ENCODE data around the gene TP53I11. TPM values are rescaled to one million over a fixed set of nuclear protein-coding genes. Genes with fewer than 3 reads are reported as not detected.

TP53I11 gene
- total RNA-seq, 1 experiment from 2014 or later, result 42.4 TPM

- peaks cover 24% of the 10 kb centered on the region for H3K4me1 Mint-ChIP-seq
- peak overlapping the region; percentile 29 for H3K27ac Mint-ChIP-seq
Observed at GRCh38 chr11:44912270-44912987, 38.3 kb downstream of the TP53I11 start.

GRCh38 chr11:44911029-44911814 is 39.5 kb downstream of the TP53I11 start:
- TF ChIP-seq CTCF (IDR thresholded peaks at IDR 0.05), result peak; percentile 87
- no peak for TF ChIP-seq FOXJ3 (CRISPR knock-in tag; IDR thresholded peaks at IDR 0.05; ENCODE audit: borderline replicate concordance)
- no peak for TF ChIP-seq NFE2L1 (CRISPR knock-in tag; IDR thresholded peaks at IDR 0.05)
- Mint-ChIP-seq H3K9me3 (no peaks in the 10 kb centered on the region), H3K4me3 (peak overlapping the region; percentile 54), H3K27ac (no peak overlapping the region), H3K36me3 (no peaks in the 10 kb centered on the region), H3K27me3 (ENCODE audit: low read depth) (no peaks in the 10 kb centered on the region), H3K4me1 (peaks cover 36% of the 10 kb centered on the region)
- ATAC-seq, result peak; percentile 74
- POLR2A ChIA-PET, result interaction anchor here (0.6 to 1.1 kb wide), 4 partner anchors 10 to 184 kb away, joined by 3 to 5 read pairs (median 4); no protein-coding TSS in a partner anchor
- DNase-seq (ENCODE audit: low spot score), result peak; percentile 94
- CTCF ChIA-PET, result interaction anchor here (0.6 to 8.2 kb wide), 94 partner anchors 9 to 778 kb away, joined by 3 to 135 read pairs (median 6); partner anchors contain the start of genes CD82 and TSPAN18

More at GRCh38 chr11:44912270-44912987, 38.3 kb downstream of the TP53I11 start:
- peak; percentile 63 for ATAC-seq
- ChIA-PET CTCF (interaction anchor here (0.6 to 8.2 kb wide), 39 partner anchors 8 to 380 kb away, joined by 3 to 135 read pairs (median 9); partner anchors contain the start of genes CD82 and TSPAN18), POLR2A (interaction anchor here (0.8 to 0.9 kb wide), 2 partner anchors 11 to 124 kb away, joined by 3 to 4 read pairs; no protein-coding TSS in a partner anchor)
- Mint-ChIP-seq H3K27me3 (ENCODE audit: low read depth) (no peaks in the 10 kb centered on the region), H3K36me3 (no peaks in the 10 kb centered on the region), H3K4me3 (peak overlapping the region; percentile 54), H3K9me3 (no peaks in the 10 kb centered on the region)
- peak; percentile 57 for DNase-seq (ENCODE audit: low spot score)
- TF ChIP-seq PRDM15 (CRISPR knock-in tag; IDR thresholded peaks at IDR 0.05), result peak; percentile 55; the same call in 1 of the 2 replicates
- TF ChIP-seq MLX (CRISPR knock-in tag; IDR thresholded peaks at IDR 0.05), result no peak
- no peak for TF ChIP-seq GTF2I (CRISPR knock-in tag; conservative IDR thresholded peaks at IDR 0.05)
- TF ChIP-seq ETV6 (CRISPR knock-in tag; IDR thresholded peaks at IDR 0.05), result no peak
- no peak for TF ChIP-seq HMGA2 (CRISPR knock-in tag; IDR thresholded peaks at IDR 0.05)
- TF ChIP-seq E2F5 (CRISPR knock-in tag; IDR thresholded peaks at IDR 0.05), result no peak
- no peak for TF ChIP-seq GRHL2 (CRISPR knock-in tag; IDR thresholded peaks at IDR 0.05; ENCODE audit: insufficient replicate concordance, severe bottlenecking)
- no peak for TF ChIP-seq PRRX2 (CRISPR knock-in tag; IDR thresholded peaks at IDR 0.05)

- H3K9me3 Mint-ChIP-seq, result no peaks in the 10 kb centered on the region
- no peak for DNase-seq (ENCODE audit: low spot score)
- POLR2A ChIA-PET, result no interaction called here
- H3K27me3 Mint-ChIP-seq (ENCODE audit: low read depth), result no peaks in the 10 kb centered on the region
- H3K4me1 Mint-ChIP-seq, result peaks cover 42% of the 10 kb centered on the region
- ATAC-seq, result no peak
- CTCF ChIA-PET, result interaction anchor here (0.6 to 8.2 kb wide), 59 partner anchors 10 to 353 kb away, joined by 3 to 135 read pairs (median 9); partner anchors contain the start of gene CD82
- no peak overlapping the region for H3K4me3 Mint-ChIP-seq
- no peaks in the 10 kb centered on the region for H3K36me3 Mint-ChIP-seq
- no peak for TF ChIP-seq ZNF317 (CRISPR knock-in tag; IDR thresholded peaks at IDR 0.05; ENCODE audit: borderline replicate concordance, low read depth)
- no peak for TF ChIP-seq IRF1 (CRISPR knock-in tag; IDR thresholded peaks at IDR 0.05)
- no peak for TF ChIP-seq E2F4 (CRISPR knock-in tag; IDR thresholded peaks at IDR 0.05; ENCODE audit: borderline replicate concordance, low read depth)
- TF ChIP-seq GABPB1 (CRISPR knock-in tag; IDR thresholded peaks at IDR 0.05), result no peak
- TF ChIP-seq ZNF121 (CRISPR knock-in tag; IDR thresholded peaks at IDR 0.05), result no peak
- H3K27ac Mint-ChIP-seq, result no peak overlapping the region
Observed at GRCh38 chr11:44910591-44910990, 40.1 kb downstream of the TP53I11 start.
